NCI-H1694 treated with DMSO at 0.1 percent for 48 hours (cell line): ENCODE data around the gene PLCH1.
A peak's percentile ranks its signal among the peaks of the same experiment; 100 is the strongest.
"Not testable (repeated sequence)": the region's sequence is repeated elsewhere in the genome, so short reads cannot be mapped to it uniquely, and the experiment has no call there.

Source experiments
- DNase-seq: peaks from one replicate; lab custom pipeline; 2025; lab: John Stamatoyannopoulos, UW

PLCH1 gene

DNA sequence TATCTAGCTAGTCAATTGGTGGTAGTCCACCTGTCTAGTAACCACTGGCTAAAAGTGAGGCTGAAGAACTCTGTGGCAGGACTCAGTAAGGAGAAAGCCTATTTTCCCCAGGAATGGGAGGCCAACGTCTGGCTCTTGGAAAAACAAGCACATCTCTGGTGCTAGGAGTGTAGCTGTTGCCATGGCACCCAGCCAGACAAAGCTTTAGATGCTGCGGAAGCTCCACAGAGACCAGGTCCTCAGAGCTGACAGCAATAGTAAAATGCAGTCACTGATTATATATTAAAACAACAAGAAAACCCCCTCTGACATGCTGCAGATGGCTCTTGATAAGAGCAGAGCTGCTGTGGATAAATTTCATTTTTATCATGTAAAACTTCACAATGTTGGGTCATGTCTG lies 326.5 kb downstream of the PLCH1 start:
- peak; percentile 79 for DNase-seq

DNA sequence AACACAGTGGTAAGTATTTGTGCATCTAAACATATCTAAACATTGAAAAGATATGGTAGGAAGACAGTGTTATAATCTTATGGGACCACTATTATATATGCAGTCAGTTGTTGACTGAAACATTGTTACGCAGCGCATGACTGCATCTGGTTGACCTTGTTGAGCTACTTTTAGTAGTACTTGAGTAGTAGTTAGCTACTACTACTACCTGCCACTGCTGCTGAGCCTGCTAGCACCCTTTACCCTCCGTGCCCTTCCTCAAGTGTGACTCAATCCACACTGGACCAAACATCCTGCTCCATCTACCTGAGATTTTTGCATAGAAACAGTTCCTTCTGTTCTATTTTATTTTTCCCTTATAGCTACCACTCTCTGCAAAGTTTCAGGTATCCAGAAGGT lies 327.8 kb downstream of the PLCH1 start:
- no peak for DNase-seq

DNA sequence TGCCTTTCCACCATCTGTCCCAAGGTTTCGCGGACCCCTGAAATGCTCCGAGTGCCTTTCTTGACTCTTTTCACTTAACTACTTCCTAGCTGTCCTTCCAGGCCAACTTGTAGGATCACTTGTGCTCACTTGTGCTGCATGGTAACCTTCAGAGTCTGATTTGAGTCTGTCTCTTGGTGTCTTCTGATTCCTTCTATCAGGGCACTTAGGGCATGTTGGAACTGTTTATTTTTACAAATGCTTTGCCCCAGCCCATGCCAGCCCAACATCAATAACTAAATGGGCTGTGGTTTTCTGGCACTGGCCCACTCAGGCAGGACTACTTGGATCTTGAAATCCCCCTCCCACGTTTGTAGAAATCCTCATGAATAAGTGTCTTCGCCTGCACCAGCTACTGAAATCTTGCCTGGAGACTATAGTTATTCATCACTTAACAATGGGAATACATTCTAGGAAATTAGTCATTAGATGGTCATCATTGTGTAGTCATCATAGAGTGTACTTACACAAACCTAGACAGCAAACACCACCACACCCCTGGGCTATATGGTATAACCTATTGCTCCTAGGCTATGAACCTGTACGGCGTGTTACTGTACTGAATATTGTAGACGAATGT lies 328.3 kb downstream of the PLCH1 start:
- DNase-seq = no peak

DNA sequence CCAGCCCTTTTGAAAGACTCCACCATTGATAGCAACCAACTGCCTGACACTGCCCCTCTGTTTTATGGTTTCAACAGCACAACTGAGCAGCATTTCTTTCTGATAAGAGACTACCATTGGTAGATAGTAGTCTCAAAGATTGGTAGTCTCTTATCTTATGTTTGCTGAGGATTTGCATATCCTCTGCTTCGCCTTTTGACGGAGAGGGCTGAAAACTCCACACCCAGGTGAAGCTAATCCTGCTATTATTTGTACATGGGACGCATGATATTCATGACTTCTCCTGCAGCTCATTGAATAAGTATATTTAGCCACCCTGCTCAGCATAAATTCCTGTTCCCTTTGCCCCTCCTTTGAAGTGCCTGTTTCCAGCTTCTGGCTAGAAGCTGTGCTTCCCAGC lies 332.0 kb downstream of the PLCH1 start:
- DNase-seq = no peak

DNA sequence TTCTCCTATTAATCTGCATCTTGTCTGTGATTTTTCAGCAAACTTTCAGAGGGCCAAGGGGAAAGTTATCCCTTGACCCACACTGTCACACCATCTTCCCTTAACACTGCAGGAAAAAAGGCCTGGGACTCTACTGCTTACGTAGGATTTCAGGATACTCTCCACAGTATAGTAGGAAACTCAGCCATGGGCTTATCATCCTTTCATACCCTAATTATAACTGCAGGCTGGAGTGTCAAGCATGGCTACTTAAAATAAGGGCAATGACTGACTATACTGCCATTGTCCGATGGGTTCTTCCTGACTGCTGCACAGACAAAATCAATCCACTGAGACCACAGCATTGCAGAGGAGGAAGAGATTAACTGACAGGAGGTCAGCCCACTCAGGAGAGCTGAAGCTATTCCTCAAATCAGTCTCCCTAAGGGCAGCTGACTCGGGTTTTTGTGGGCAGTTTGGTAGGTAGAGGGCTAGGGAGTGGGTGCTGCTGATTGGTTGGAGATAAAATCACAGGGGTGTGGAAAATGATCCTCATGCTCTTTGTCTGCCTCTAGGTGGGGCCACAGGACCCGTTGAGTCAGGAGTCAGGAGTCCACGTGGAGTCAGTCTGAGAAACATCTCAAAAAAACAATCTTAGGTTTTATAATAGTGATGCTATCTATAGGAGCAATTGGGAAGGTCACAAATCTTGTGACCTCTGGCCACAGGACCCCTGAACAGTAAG lies 333.2 kb downstream of the PLCH1 start:
- DNase-seq = no peak

GRCh38 chr3:155409336-155409735 lies 335.5 kb downstream of the PLCH1 start:
- no peak for DNase-seq

GRCh38 chr3:155407971-155408370 lies 336.9 kb downstream of the PLCH1 start:
- no peak for DNase-seq

DNA sequence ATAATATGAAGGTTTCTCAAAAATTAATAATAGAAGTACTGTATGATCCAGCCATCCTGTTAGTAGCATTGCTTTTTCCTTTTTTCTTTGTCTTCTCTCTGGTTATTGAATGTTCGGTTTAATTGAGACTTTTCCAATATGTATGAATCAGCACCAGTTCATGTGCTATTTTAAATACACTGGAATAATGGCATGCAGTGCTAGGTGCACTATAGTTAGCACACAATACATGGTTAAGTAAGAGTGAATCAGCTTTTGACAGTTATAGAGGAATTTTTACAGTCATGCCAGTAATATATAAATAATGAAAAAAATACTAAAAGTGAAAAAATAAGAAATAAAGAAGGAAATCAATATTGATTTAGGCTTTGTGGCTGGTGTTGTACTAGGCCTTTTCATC lies 337.5 kb downstream of the PLCH1 start:
- no peak for DNase-seq

- DNase-seq = peak; percentile 55
Observed at GRCh38 chr3:155404486-155404885, 340.4 kb downstream of the PLCH1 start.

- DNase-seq = no peak
Observed at GRCh38 chr3:155402656-155403055, 342.2 kb downstream of the PLCH1 start.

GRCh38 chr3:155398046-155398445 lies 346.8 kb downstream of the PLCH1 start:
- no peak for DNase-seq

DNA sequence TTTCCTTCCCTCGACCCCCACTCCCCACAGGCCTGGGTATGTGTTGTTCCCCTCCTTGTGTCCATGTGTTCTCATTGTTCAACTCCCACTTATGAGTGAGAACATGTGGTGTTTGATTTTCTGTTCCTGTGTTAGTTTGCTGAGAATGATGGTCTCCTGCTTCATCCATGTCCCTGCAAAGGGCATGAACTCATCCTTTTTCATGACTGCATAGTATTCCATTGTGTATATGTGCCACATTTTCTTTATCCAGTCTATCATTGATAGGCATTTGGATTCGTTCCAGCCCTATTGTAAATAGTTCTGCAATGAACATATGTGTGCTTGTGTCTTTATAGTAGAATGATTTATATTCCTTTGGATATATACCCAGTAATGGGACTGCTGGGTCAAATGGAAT lies 350.0 kb downstream of the PLCH1 start:
- not testable (repeated sequence) for DNase-seq

- DNase-seq = no peak
Observed at GRCh38 chr3:155394240-155394639, 350.6 kb downstream of the PLCH1 start.

- no peak for DNase-seq
Observed at GRCh38 chr3:155393316-155393715, 351.6 kb downstream of the PLCH1 start.

DNA sequence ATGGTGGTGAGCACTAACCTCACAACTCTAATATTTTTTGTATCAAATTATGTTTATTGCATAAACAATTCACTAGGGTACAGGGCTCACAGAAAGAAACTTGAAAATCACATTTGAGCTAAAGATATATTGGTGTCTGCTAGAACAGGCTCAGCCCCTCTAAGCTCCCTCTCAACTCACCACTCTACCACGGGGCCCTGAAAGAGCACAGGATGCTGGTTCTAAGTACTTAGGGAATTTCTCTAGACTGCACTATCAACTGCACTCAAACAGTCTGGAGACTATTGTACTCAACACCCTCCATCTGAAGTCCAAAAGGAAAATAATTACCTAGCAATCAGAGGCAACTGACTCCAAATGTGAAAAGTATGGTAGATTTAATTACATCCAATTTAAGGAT lies 352.7 kb downstream of the PLCH1 start:
- DNase-seq = no peak

DNA sequence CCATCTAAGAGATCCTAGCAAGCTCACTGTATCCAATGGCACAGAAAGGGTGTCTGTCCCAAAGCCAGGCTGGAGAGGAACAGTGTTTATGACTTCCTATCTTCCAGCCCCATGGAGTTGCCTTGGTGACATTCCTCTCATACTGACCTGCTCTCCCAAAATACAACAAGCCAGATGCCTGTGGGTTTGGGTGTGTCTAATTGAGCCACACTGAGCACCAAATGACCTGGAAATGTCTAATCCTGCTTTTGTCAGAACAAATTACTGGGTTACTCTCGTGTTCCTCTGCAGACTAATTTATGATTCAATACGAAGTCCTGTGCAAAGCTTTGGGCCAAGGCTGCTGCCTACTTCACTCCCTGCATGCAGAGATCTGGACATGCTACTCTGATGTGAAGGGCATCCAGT lies 353.3 kb downstream of the PLCH1 start:
- DNase-seq = peak; percentile 66

DNA sequence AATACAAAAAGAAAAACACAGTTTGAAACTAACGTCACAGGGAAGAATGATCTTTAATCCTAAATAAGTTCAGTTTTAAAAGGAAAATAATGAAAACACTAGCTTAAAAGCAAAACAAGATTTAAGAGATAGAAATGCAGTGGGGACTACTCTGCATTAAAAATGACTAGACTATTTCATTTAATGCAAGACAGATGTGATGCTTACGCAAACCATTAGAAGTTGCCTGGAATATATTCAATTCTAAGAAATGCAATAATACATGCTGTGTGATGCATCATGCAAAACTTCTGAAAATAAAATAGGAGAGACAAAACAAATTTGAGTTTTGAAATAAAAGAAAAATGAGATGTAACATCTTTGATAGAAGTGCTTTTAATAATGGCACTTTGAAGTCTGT lies 353.8 kb downstream of the PLCH1 start:
- DNase-seq = no peak

GRCh38 chr3:155390351-155390750 lies 354.5 kb downstream of the PLCH1 start:
- DNase-seq = no peak

DNA sequence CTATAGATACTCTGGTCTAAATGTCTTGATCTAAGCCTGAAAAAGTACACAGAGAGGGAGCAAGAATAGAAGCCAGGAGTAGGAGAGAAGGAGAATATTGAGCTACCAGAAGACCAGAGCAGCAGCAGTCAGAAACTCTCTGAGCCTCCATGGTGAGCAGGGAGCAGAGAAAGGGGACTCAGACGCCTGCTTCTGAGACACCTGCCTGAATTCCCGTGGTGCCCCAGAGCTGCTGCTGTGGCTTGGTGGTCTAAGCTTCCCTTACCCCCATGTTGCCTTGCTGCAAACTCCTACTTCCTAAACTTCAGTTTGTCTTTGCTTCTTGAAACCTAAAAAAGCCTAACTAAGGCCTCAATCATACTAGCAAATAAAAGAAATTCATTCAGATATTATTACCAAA lies 356.5 kb downstream of the PLCH1 start:
- DNase-seq = no peak

DNA sequence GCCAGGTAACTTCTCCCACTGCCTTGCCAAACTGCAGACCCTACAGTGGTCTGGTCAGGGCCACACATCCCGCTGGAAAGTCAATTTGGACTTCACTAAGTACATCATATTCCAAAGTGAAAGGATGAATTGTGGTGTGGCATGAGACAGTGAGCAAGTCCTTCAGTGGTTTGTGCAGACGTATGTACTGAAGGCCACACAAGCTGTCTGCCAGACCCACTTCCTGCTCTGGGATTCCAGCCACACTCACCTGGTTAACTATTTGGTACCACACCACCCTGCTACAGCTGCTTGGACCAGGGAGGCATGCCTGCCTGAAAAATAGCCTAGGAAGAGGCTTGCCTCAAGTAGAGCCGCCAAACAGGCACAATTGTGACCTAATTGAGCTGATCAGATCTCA lies 357.3 kb downstream of the PLCH1 start:
- no peak for DNase-seq

DNA sequence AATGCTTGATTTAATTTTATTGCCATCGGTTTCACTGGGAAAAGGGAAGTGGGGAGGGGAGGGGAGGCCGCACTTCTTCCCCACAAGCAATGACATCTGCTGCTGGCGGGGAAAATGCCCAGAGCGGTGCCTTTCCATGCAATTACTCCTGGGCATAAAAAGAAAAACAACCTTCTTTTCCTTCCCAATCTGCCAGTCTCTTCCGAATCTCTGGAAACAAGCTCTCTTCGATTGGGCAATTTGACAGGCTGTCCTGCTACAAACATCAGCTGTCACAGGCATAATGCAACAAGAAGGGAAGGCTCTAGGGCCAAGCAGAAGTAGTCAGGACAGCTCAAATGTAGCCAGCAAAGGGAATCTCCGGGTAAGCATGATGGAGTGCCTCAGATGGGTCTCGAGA lies 358.0 kb downstream of the PLCH1 start:
- DNase-seq = peak; percentile 92

DNA sequence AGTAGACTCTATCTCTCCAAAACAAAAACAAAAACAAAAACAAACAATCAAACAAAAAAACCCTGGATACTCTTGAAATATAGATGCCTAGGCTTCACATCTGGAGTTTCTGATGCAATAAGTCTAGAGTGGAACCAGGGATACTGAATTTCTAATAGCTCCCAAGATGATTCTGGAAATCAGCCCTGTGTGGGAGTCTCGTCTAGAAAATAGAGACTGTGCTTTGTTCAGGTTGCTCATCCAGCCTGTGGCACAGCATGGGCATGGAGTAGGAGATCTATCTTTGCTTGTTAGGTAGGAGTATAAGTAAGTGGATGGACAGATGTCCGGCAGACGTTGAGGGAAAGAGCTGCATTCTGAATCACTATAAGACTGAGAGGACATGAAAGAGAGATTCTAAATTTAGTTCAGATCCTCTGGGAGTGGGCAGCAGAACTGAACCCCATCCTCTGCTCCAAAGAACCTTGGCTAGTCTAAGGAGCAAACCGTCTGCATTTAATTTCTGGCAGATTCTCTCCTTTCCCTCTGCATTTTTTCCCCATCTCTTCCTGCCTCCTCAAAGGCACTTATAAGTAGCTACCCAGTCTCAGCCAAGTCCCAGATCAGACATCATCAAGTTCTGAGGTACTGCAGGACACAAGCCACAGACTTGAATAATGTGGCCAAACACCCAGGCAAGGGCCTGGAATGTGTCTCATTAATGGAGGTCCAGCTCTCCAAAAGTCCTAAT lies 358.8 kb downstream of the PLCH1 start:
- no peak for DNase-seq

DNA sequence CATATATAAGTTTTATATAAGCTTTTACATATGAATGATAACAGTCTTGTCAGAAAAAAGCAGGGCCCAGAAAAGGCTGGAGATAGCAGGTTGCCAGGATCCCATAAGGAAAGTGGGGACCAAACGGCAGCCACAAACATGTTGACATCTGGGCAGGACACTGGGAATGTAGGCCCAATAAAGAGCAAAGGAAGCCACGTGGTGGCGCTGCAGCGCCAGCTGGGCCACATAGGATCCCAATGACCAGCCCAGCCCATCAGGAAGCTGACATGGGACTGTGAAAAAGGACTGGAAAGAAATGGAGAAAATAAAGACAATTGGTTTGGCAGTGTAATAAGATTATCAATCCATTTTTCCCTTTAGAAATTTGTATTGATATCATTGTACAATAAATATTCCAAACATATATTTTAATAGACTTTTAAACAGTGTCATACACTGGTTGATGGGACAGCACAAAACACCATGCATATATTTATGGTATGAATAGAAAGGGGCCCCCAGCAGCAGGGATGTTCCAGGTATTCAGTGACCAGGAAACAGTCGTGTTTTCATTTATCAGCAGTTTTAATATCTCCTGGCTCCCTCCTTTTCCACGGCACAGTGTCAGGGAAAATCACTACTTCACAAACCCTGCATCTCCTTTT lies 362.4 kb downstream of the PLCH1 start:
- peak; percentile 75 for DNase-seq
